ENCODE measurements around the gene CACNA2D3. TPM values are rescaled to one million over a fixed set of nuclear protein-coding genes. Genes with fewer than 3 reads are reported as not detected.

CACNA2D3 gene
- total and polyA plus RNA-seq, 4 donors: 0.38 to 2.5 (median 1.1) TPM

DNA sequence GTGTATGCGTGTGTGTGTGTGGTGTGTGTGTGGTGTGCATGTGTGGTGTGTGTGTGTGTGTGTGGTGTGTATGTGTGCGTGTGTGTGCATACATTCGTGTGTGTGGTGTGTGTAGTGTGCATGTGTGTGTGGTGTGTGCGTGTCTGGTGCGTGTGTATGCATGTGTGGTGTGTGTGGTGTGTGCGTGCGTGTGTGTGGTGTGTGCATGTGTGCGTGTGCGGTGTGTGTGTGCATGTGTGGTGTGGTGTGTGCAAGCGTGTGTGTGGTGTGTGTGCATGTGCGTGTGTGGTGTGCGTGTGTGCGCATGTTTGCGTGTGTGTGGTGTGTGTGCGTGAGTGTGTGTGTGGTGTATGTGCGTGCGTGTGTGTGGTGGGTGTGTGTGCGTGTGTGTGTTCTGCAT, 595.2 kb downstream of the CACNA2D3 start:
- H3K36me3 ChIP-seq (ENCODE audit: control insufficient read depth in 4 of 4, insufficient read depth in 4 of 4, low read length in 4 of 4): no peaks in the 10 kb centered on the region
- no peak overlapping the region for H3K27ac ChIP-seq (ENCODE audit: low read depth in 1 of 2, low read length in 1 of 2)
- no peak for TF ChIP-seq CTCF (IDR thresholded peaks at IDR 0.05; ENCODE audit: control extremely low read depth, extremely low read depth)
- peaks cover 0 to 2% (median 0%) of the 10 kb centered on the region in 4 donors for H3K9me3 ChIP-seq (ENCODE audit: control insufficient read depth in 4 of 4, insufficient read depth in 3 of 4, low read length in 3 of 4)
- no peak overlapping the region for H3K4me3 ChIP-seq
- H3K9ac ChIP-seq (ENCODE audit: insufficient read depth in 1 of 2, low read length in 2 of 2): no peak overlapping the region
- H3K27me3 ChIP-seq (ENCODE audit: control insufficient read depth in 3 of 3, insufficient read depth in 3 of 3, low read length in 2 of 3): peaks cover 0 to 6% (median 2%) of the 10 kb centered on the region in 3 donors
- WGBS, 2 donors: 97% methylated on average over 15 to 18 of the region's 18 CpGs
- DNase-seq: no peak
- H3K4me1 ChIP-seq (ENCODE audit: control insufficient read depth in 5 of 5, insufficient read depth in 5 of 5, low read length in 5 of 5): no peaks in the 10 kb centered on the region
- no peak for ATAC-seq (ENCODE audit: insufficient read depth, low FRiP score)

DNA sequence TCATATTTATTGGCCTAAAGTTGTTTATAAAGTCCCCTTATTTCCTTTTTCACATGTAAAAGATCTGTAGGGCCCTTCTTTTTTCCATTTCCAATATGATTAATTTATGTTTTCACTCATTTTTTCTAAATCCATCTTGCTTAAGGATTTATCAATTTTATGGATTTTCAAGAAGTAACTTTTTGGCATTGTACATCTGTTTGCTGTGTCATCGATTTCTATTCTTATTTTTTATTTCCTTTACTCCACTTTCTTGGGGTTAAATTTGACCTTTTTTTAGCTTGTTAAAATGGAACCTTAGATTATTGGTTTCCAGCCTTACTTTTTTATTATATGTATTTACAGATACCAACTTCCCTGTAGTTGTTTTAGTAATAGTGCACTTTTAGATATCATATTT, 597.6 kb downstream of the CACNA2D3 start:
- TF ChIP-seq CTCF (IDR thresholded peaks at IDR 0.05; ENCODE audit: control extremely low read depth, extremely low read depth): no peak
- Histone ChIP-seq H3K9ac (ENCODE audit: insufficient read depth in 1 of 2, low read length in 2 of 2) (no peak overlapping the region), H3K27me3 (ENCODE audit: control insufficient read depth in 3 of 3, insufficient read depth in 3 of 3, low read length in 2 of 3) (peaks cover 0 to 6% (median 0%) of the 10 kb centered on the region in 3 donors), H3K9me3 (ENCODE audit: control insufficient read depth in 4 of 4, insufficient read depth in 3 of 4, low read length in 3 of 4) (peaks cover 0 to 2% (median 0%) of the 10 kb centered on the region in 4 donors), H3K4me3 (no peak overlapping the region), H3K4me1 (ENCODE audit: control insufficient read depth in 5 of 5, insufficient read depth in 5 of 5, low read length in 5 of 5) (no peaks in the 10 kb centered on the region), H3K36me3 (ENCODE audit: control insufficient read depth in 4 of 4, insufficient read depth in 4 of 4, low read length in 4 of 4) (no peaks in the 10 kb centered on the region), H3K27ac (ENCODE audit: low read depth in 1 of 2, low read length in 1 of 2) (no peak overlapping the region)
- no peak for DNase-seq
- whole genome bisulfite sequencing, 2 donors: 88 to 91% methylated on average over 1 of the region's 1 CpG
- no peak for ATAC-seq (ENCODE audit: insufficient read depth, low FRiP score)

- Histone ChIP-seq H3K27ac (ENCODE audit: low read depth in 1 of 2, low read length in 1 of 2) (no peak overlapping the region), H3K36me3 (ENCODE audit: control insufficient read depth in 4 of 4, insufficient read depth in 4 of 4, low read length in 4 of 4) (no peaks in the 10 kb centered on the region), H3K27me3 (ENCODE audit: control insufficient read depth in 3 of 3, insufficient read depth in 3 of 3, low read length in 2 of 3) (peaks cover 0 to 6% (median 0%) of the 10 kb centered on the region in 3 donors), H3K9ac (ENCODE audit: insufficient read depth in 1 of 2, low read length in 2 of 2) (no peak overlapping the region), H3K9me3 (ENCODE audit: control insufficient read depth in 4 of 4, insufficient read depth in 3 of 4, low read length in 3 of 4) (peaks cover 0 to 2% (median 0%) of the 10 kb centered on the region in 4 donors), H3K4me3 (no peak overlapping the region), H3K4me1 (ENCODE audit: control insufficient read depth in 5 of 5, insufficient read depth in 5 of 5, low read length in 5 of 5) (no peaks in the 10 kb centered on the region)
- WGBS, 2 donors: 95 to 96% methylated on average over 1 of the region's 1 CpG
- no peak for DNase-seq
- ATAC-seq (ENCODE audit: insufficient read depth, low FRiP score): no peak
- TF ChIP-seq CTCF (IDR thresholded peaks at IDR 0.05; ENCODE audit: control extremely low read depth, extremely low read depth): no peak
Measured at GRCh38 chr3:54720604-54721003, 598.3 kb downstream of the CACNA2D3 start.
